Measurements from ENCODE around the gene DDX31.

DDX31 gene

GRCh38 chr9:132546148-132547051 is 123.4 kb downstream of the DDX31 start:
- no peak for DNase-seq (ENCODE audit: low spot score)

GRCh38 chr9:132545578-132545977 is 124.2 kb downstream of the DDX31 start:
- no peak for DNase-seq (ENCODE audit: low spot score)

GRCh38 chr9:132543960-132544359 is 125.8 kb downstream of the DDX31 start:
- DNase-seq (ENCODE audit: low spot score): no peak

GRCh38 chr9:132543251-132543650 is 126.5 kb downstream of the DDX31 start:
- DNase-seq (ENCODE audit: low spot score): no peak

All from pons (tissue), 1 donor.